AG09319 (cell line): ENCODE measurements around the gene RER1.

Source experiments
- DNase-seq: peaks from one replicate; pipeline ENCODE4 v3.0.0-alpha.2; 2010; ENCODE audit warnings: low read depth; ENCODE audit errors: extremely low read depth
- CTCF ChIP-seq: IDR thresholded peaks from 2 replicates; pipeline ENCODE4 v1.5.1; 2011; ENCODE audit warnings: low read depth, mild to moderate bottlenecking, inconsistent platforms, low read length, moderate library complexity

The RER1 gene

DNA sequence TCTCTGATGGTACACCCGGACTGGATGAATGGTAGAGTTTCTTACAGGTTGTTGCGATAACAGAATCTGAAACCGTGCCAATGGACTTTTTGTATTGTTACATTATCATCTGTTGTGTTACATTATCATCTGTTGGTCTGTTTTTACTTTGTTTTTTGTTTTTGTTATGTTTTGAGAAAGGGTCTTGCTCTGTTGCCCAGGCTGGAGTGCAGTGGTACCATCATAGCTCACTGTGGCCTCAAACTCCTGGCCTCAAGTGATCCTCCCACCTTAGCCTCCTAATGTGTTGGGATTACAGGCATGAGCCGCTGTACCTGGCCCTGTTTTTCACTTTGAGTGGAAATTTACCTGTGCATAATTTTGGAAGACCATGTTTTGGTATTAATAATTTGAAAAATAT lies 30.9 kb downstream of the RER1 start:
- no peak for DNase-seq
- no peak for TF ChIP-seq CTCF

- no peak for DNase-seq
These were observed 34.3 kb downstream of the RER1 start for GRCh38 chr1:2425892-2426291.

GRCh38 chr1:2426540-2426939 lies 34.9 kb downstream of the RER1 start:
- no peak for TF ChIP-seq CTCF
- no peak for DNase-seq

More at GRCh38 chr1:2425892-2426291, 34.3 kb downstream of the RER1 start:
- no peak for TF ChIP-seq CTCF

DNA sequence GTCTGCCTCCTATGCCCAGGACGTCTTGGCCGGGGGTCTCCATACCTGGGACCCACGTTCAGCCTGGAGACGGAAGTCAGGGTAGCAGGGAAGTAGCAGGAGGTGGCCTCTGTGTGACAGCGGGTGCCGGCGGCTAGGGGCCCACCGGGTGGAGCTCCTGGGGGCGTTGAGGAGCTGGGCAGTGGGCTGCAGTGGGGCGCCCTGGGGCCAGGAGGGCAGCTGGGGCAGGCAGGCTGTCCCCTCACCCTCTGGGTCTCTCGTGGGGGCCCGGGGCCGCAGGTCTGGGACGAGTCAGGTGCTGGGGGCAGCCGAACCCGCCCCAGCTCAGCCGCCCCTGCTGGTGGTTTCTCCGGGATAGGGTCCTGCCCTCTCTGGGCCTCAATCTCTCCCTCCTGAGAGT lies 35.4 kb downstream of the RER1 start:
- no peak for TF ChIP-seq CTCF
- no peak for DNase-seq

DNA sequence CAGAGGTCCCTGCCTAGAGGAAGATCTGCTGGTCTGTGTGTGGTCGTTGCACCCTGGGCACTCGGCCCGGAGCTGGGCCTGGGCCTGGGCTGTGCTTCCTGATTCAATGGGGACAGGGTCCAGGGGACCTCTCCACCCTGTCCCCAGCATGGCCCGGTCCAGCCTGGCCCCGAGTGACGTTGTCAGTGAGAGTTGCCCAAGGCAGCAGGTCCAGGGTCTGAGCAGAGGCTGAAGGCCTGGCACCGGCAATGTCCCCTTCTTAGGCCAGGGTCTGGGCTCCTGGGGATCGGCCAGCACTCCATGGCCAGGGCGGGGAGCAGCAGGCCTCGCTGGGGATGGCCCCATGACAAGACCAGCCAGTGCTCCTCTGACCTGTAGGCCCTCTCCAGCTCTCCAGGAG lies 36.3 kb downstream of the RER1 start:
- no peak for TF ChIP-seq CTCF

DNA sequence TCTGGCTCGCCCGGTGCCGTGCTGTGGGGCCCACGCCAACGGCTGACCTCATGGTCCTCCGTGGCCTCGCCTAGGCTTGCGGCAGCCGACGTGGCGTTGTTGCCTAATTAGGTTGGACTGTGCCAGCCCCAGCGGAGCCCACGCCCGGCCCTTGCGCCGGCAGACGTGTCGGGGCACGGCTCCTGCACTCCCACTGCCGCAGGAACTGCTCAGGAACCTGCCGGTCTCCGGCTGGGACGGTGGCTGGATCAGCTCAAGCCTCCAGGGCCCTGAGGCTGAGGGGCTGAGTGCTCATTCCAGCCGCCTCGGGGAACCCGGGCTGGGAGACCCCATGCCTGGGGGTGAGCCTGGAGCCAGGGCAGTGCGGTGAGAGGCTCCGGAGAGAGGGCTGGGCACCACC lies 36.8 kb downstream of the RER1 start:
- DNase-seq, result no peak
- no peak for TF ChIP-seq CTCF

More for the DNA sequence above, 36.3 kb downstream of the RER1 start:
- no peak for DNase-seq

DNA sequence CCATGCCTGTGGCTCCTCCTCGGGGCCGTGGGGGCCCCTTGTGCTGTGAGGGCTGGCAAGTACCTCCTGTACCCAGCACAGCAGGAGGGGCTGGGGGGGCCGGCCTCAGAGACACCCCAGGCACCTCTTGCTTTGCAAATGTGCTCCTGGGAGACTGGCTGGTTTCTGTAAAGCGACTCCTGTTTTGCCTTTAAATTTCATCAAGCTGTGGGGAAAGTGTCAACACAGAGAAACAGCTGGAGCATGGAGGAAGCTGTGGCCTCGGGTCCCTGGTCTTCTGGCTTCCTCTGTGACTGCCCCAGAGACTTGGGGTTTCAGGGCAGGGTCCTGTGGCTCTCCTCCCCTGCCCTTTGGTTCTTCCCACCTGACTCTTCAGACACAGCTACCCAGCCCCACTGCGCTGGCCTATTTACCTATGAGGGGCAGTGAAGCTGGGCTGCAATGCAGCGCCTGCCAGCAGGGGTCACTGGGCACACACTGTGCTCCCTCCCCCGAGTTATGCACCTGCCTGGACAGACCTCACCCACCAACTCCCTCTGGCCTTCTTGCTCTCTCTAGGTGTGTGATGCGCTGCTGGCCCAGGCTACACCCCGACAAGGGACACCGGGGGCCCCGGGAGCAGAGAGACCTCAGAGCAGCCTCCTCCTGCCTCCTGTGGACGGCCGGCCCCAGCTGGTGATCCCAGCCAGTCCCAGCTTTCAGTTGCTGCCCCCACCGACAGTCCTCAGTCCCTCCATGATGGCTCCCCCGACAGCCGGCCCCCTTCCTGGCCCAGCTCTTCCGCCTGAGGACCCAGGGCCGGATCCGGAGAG lies 38.3 kb downstream of the RER1 start:
- peak; percentile 15 for TF ChIP-seq CTCF
- DNase-seq, result no peak
